ENCODE data around the gene MLLT1. TPM values are rescaled to one million over a fixed set of nuclear protein-coding genes. Genes with fewer than 3 reads are reported as not detected.
A peak's percentile ranks its signal among the peaks of the same experiment; 100 is the strongest.

MLLT1 gene
- total and polyA plus RNA-seq, 8 donors: 3.1 to 33.8 (median 19.6) TPM

GRCh38 chr19:6261883-6262282 lies 17.9 kb downstream of the MLLT1 start:
- intact Hi-C loops (cut with DNase I; ENCODE audit: low total_unique reads): no loop called here
- H3K4me3 ChIP-seq: no peak overlapping the region
- 73 to 84% (median 80%) methylated on average over 11 to 15 of the region's 15 CpGs for WGBS, 5 donors
- DNase-seq: no peak
- H3K27me3 ChIP-seq: no peaks in the 10 kb centered on the region
- H3K9me3 ChIP-seq: no peaks in the 10 kb centered on the region
- H3K27ac ChIP-seq: no peak overlapping the region
- TF ChIP-seq EP300 (IDR thresholded peaks at IDR 0.05) (no peak), POLR2AphosphoS5 (IDR thresholded peaks at IDR 0.05) (no peak), POLR2A (IDR thresholded peaks at IDR 0.05) (no peak)
- TF ChIP-seq, protein P1, sequence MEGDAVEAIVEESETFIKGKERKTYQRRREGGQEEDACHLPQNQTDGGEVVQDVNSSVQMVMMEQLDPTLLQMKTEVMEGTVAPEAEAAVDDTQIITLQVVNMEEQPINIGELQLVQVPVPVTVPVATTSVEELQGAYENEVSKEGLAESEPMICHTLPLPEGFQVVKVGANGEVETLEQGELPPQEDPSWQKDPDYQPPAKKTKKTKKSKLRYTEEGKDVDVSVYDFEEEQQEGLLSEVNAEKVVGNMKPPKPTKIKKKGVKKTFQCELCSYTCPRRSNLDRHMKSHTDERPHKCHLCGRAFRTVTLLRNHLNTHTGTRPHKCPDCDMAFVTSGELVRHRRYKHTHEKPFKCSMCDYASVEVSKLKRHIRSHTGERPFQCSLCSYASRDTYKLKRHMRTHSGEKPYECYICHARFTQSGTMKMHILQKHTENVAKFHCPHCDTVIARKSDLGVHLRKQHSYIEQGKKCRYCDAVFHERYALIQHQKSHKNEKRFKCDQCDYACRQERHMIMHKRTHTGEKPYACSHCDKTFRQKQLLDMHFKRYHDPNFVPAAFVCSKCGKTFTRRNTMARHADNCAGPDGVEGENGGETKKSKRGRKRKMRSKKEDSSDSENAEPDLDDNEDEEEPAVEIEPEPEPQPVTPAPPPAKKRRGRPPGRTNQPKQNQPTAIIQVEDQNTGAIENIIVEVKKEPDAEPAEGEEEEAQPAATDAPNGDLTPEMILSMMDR (IDR thresholded peaks at IDR 0.05): no peak
- H3K4me1 ChIP-seq: peaks cover 15 to 63% (median 40%) of the 10 kb centered on the region in 4 donors
- peaks cover 11 to 86% (median 74%) of the 10 kb centered on the region in 4 donors for H3K36me3 ChIP-seq

GRCh38 chr19:6260912-6261650 lies 18.7 kb downstream of the MLLT1 start:
- peaks cover 12 to 83% (median 68%) of the 10 kb centered on the region in 4 donors for H3K36me3 ChIP-seq
- no peaks in the 10 kb centered on the region for H3K9me3 ChIP-seq
- DNase-seq: peak; percentile 41 to 68
- no peaks in the 10 kb centered on the region for H3K27me3 ChIP-seq
- no peak overlapping the region for H3K27ac ChIP-seq
- intact Hi-C loops (cut with DNase I; ENCODE audit: low total_unique reads): no loop called here
- H3K4me1 ChIP-seq: peaks cover 15 to 60% (median 39%) of the 10 kb centered on the region in 4 donors
- H3K4me3 ChIP-seq: no peak overlapping the region
- TF ChIP-seq, protein P1 (IDR thresholded peaks at IDR 0.05): peak in 4 of 7 experiments; percentile 14 to 47 (median 34)
- TF ChIP-seq POLR2AphosphoS5 (IDR thresholded peaks at IDR 0.05): no peak
- WGBS, 5 donors: 84 to 89% (median 86%) methylated on average over 17 to 30 of the region's 30 CpGs

- H3K27me3 ChIP-seq: no peaks in the 10 kb centered on the region
- no peak for DNase-seq
- TF ChIP-seq EP300 (IDR thresholded peaks at IDR 0.05): no peak
- no peak for TF ChIP-seq POLR2AphosphoS5 (IDR thresholded peaks at IDR 0.05)
- TF ChIP-seq POLR2A (IDR thresholded peaks at IDR 0.05): no peak
- TF ChIP-seq, protein P1 (IDR thresholded peaks at IDR 0.05): no peak
- intact Hi-C loops (cut with DNase I; ENCODE audit: low total_unique reads): no loop called here
- WGBS, 5 donors: 87 to 98% (median 94%) methylated on average over 8 to 9 of the region's 9 CpGs
- H3K9me3 ChIP-seq: no peaks in the 10 kb centered on the region
- H3K4me3 ChIP-seq: no peak overlapping the region
- H3K36me3 ChIP-seq: peaks cover 12 to 76% (median 62%) of the 10 kb centered on the region in 4 donors
- peaks cover 15 to 56% (median 36%) of the 10 kb centered on the region in 4 donors for H3K4me1 ChIP-seq
- H3K27ac ChIP-seq: no peak overlapping the region
These were observed 19.4 kb downstream of the MLLT1 start for GRCh38 chr19:6260376-6260775.

- Histone ChIP-seq H3K27ac (peak overlapping the region in 3 of 5 donors; percentile 14 to 45 (median 23)), H3K27me3 (no peaks in the 10 kb centered on the region), H3K4me1 (peaks cover 15 to 62% (median 35%) of the 10 kb centered on the region in 4 donors), H3K4me3 (no peak overlapping the region), H3K36me3 (peaks cover 12 to 74% (median 58%) of the 10 kb centered on the region in 4 donors), H3K9me3 (no peaks in the 10 kb centered on the region)
- DNase-seq: no peak
- TF ChIP-seq POLR2A (IDR thresholded peaks at IDR 0.05): no peak
- no peak for TF ChIP-seq POLR2AphosphoS5 (IDR thresholded peaks at IDR 0.05)
- TF ChIP-seq, protein P1 (IDR thresholded peaks at IDR 0.05): no peak
- no peak for TF ChIP-seq EP300 (IDR thresholded peaks at IDR 0.05)
- 44 to 59% (median 50%) methylated on average over 10 to 12 of the region's 12 CpGs for WGBS, 5 donors
- intact Hi-C loops (cut with DNase I; ENCODE audit: low total_unique reads): no loop called here
These were observed 20.4 kb downstream of the MLLT1 start for GRCh38 chr19:6259312-6259861.

Data from stomach (tissue), 9 donors.